Suprapubic skin (tissue), 4 donors: Measurements from ENCODE around the gene TBC1D25.

ENCODE experiments used
- POLR2A ChIP-seq, 2 donors: fragments of 450-650 bp; IDR thresholded peaks; one replicate each; pipeline ENCODE4 v1.6.1; 2017; ENCODE audit warnings: antibody characterized with exemption in 2 of 2, mild to moderate bottlenecking in 2 of 2, moderate library complexity in 2 of 2
- POLR2AphosphoS5 ChIP-seq, 3 donors: sonication (generic); formaldehyde crosslinking; IDR thresholded peaks; one replicate each; pipeline ENCODE4 v1.6.1; 2017; ENCODE audit warnings: antibody characterized with exemption in 3 of 3
- TF ChIP-seq, protein P1 (sequence below), 2 donors: fragments of 200-600 bp in 1 of 2; fragments of 450-650 bp in 1 of 2; sonication (generic) in 1 of 2; IDR thresholded peaks; one replicate each; pipeline ENCODE4 v1.5.1; 2016 to 2019; ENCODE audit warnings: antibody characterized with exemption in 2 of 2, mild to moderate bottlenecking in 1 of 2, moderate library complexity in 1 of 2

DNA sequence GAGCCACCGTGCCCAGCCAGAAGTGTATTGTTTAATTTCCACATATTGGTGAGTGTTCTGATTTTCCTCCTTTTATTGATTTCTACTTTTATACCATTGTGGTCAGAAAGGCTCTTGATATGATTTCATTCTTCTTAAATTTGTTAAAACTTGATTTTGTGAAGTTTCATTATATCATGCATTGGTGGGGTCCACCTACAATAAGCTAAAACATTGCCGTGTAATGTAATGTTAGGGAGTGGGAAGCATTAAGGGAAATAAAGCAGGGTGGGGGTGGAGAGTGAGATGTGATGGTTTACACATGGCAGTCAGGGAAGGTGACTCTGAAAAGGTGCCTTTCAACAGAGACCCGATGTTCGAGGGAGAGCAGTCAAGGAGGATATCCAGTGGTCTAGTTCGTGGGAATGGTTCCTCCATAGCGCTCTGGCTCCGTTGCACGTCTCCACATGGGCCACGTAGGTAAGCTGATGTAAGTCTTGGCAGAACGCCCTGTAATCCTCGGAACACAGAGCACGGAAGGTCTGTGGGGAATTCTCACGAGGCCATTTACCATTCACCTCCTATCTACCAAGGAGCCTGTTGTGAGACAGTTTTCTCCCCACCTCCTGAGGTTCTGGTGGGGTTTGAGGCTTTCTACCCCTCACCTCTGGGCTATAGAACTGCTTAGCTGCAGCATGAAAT is 50.1 kb downstream of the TBC1D25 start:
- no peak for TF ChIP-seq POLR2A (IDR thresholded peaks at IDR 0.05)
- TF ChIP-seq, protein P1, sequence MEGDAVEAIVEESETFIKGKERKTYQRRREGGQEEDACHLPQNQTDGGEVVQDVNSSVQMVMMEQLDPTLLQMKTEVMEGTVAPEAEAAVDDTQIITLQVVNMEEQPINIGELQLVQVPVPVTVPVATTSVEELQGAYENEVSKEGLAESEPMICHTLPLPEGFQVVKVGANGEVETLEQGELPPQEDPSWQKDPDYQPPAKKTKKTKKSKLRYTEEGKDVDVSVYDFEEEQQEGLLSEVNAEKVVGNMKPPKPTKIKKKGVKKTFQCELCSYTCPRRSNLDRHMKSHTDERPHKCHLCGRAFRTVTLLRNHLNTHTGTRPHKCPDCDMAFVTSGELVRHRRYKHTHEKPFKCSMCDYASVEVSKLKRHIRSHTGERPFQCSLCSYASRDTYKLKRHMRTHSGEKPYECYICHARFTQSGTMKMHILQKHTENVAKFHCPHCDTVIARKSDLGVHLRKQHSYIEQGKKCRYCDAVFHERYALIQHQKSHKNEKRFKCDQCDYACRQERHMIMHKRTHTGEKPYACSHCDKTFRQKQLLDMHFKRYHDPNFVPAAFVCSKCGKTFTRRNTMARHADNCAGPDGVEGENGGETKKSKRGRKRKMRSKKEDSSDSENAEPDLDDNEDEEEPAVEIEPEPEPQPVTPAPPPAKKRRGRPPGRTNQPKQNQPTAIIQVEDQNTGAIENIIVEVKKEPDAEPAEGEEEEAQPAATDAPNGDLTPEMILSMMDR (IDR thresholded peaks at IDR 0.05), result no peak
- no peak for TF ChIP-seq POLR2AphosphoS5 (IDR thresholded peaks at IDR 0.05)
